OCI-LY3 (cell line): Measurements from ENCODE around the gene FAM98A.

ENCODE experiments used
- CTCF ChIP-seq: fragments of 200-600, 300-600 bp; sonication (generic); IDR thresholded peaks from 2 replicates; pipeline ENCODE4 v1.5.1; 2014; ENCODE audit warnings: antibody characterized with exemption, low read length, low read depth
- EZH2phosphoT487 ChIP-seq: fragments of 200-600 bp; shearing (Covaris generic); IDR thresholded peaks from 2 replicates; pipeline ENCODE4 v1.6.1; 2018; ENCODE audit warnings: antibody characterized with exemption, mixed run types, low read depth

DNA sequence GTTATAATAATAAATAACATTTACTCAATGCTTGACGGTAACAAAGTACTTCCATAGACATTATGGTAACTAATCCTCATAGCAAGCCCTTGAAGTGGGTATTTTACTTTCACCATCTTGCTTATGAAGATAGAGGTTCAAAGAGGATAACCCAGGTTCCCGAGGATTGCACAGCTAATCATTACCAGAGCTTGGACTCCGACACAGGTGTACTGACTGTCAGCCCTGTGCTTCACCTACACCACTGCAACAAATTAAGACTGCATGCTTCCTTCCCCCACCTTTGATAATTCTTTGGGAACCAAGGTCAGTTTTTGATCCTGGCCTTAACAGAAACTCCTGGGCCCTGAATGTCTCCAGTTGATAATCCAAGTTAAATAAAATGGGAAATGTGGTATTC is 48.9 kb downstream of the FAM98A start:
- TF ChIP-seq CTCF: no peak
- no peak for TF ChIP-seq EZH2phosphoT487
